NCI-H1092 treated with DMSO at 0.1 percent for 48 hours (cell line): ENCODE results near the gene ACVRL1.

Source experiments
- DNase-seq: peaks from one replicate; lab custom pipeline; 2025; lab: John Stamatoyannopoulos, UW

ACVRL1 gene

DNA sequence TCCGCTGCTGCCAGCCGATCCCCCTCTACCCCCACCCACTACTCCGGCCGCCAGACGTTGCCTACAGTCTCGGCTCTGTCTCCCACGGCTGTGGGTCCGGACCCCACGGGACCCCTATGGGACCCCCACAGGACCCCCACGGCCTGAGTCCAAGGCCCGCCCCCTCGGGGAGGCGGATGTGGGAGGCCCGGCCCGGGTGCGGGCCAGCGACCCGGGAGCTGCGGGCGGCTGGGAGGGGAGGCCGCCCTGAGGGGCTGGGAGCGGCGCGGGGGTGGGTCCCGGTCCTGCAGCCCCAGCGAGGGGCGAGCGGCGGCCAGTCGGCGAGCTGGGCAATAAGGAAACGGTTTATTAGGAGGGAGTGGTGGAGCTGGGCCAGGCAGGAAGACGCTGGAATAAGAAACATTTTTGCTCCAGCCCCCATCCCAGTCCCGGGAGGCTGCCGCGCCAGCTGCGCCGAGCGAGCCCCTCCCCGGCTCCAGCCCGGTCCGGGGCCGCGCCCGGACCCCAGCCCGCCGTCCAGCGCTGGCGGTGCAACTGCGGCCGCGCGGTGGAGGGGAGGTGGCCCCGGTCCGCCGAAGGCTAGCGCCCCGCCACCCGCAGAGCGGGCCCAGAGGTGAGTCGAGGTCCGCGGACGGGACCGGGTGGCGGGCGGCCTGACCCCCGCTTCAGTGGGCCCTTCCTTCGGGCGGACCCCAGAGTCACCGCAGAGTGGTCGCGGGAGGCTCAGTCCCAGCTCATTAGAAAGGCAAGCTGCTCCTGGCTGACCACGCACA, at the start of gene ACVRL1:
Gene ACVRL1, plus strand, starts transcription at position 422 of the 773 bp plus-strand sequence. CDS start 4,971 bp downstream, outside the sequence.
- no peak for DNase-seq

DNA sequence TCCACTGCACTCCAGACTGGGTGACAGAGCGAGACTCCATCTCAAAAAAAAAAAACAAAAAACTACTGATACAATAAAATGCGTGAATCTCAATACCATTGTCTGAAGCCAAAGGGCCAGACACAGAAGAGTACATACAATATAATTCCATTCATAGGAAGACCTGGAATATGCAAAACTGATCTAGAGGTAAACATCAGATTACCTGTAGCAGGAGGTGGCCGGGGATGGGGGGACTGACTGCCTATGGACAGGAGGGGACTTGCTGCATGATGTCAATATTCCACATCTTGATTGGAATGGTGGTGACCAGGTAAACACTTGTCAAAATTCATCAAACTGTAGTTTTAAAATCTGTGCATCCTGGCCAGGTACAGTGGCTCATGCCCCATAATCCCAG, 46.3 kb upstream of the ACVRL1 start:
- DNase-seq = no peak

DNA sequence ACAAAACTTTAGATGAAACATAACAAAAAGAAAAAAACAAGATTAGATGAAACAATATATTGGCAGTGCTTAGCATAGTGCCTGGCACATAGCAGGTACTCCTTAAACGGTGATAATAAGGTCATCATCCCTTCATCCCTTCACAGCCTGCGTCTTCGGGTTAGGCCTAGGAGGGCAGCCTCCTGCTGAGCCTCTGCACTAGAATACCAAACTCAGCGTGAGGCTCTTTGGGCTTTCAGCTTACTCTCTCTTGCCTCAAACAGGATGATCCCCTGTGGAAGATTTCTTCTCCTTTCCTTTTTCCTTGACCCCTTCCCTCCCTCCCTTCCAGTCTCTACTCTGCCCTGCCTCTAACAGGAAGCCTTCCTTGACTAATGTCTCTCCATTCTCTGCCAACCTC, 44.4 kb upstream of the ACVRL1 start:
- DNase-seq = no peak

DNA sequence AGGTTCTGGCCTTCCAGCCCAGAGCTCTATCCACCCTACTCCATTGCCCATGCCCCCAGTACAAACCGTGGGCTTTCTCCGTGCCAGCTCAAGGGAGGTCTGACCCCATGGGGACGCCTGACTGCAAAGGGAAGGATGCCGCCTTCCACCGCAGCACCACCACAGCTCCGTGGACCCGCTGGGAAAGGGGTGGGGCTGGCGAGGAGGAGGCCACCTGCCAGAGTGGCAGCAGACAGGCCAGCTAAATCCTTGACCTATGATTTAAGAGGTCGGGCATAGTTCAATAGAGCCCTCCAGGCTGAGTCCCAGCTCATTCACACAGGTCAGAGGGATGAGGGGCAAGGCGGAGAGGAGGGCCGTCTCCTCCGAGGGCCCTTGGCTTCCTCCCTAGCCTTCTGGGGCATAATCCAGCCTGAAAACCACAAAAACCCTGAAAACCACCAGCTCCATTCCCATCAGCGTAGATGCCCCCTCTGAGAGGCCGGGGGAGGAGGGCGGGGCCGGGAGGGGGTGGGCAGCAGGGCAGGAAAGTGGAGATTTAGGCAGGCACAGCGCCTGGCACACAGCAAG, 43.9 kb upstream of the ACVRL1 start:
- DNase-seq = no peak

DNA sequence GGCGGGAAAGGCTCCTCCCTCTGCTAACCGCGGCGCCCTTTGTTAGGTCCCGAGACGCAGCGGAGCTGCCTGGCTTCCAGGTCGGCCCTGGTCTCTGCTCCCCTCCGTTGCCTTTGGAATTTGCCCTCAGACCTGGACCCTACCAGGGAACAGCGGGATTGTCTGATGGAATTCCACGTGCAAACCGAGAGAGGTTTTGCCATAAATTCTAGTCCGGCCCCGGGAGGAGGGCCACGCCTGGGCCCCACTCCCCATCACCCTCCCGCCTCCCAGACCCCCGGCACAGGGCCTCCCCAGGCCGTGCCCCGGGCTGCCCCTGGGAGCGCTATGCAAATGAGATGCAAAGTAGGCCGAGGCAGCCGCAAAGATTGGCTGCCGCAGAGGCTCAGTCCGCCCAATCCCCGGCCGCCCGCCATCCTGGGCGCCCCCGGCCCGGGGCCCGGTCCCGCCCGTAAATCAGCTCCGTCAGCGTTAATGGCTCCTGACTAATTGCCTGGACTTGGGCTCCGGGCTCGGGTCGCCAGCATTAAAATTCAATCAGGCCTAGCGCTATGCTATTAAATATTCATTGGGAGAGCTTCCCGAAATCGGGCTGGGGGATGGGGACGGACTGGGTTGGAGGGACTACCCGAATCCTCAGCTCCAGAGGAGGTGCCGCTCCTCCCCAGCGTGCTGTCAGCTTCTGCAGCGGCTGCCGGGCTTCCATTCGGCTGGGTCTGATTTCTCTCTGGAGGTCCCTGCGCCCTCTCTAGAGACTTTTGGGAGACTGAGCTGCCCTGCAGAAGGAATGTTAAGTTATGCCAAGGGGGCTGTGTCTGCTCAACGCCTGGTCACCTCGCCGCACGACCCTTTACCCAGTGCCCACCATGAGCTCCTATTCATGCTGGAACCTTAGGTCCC, 43.1 kb upstream of the ACVRL1 start:
- DNase-seq = no peak

DNA sequence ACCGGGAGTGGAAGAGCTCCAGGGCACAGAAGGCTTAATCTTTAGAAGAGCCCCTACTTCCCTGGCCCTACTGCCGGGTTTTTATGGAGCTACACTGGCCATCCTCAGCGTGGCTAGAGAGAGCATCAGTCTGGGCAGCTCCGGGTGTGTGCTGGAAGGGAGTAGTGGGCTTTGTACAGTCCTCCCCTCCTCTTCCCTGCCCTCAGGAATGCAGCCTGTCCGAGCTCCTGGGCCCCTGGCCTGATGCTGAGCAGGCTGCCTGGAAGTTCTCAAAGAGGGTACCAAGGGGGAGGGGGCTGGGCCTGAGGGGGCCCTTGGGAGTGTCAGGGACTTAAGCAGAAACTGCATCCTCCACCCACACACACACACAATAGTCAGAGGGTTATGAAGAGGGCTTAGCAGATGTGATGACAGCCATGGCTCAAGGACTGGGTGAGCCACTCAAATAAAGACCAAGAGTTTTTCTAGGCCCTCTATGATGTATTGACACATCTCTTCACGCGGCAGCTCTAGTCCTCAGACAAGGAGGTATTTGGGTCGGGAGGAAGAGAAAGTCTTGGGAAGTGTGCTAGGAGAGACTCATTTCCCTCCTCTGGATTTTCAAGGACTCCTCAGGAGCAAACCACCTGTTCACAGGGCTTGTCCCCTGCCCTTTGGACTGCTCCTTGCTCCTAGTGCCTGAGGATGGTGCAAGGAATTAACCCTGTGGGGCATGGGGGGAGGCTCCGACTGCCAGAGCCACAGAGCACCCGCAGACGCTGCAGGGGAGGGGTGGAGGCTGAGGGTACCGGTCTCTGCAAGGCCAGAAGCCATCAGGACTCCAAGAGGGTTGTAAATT, 42.3 kb upstream of the ACVRL1 start:
- no peak for DNase-seq

DNA sequence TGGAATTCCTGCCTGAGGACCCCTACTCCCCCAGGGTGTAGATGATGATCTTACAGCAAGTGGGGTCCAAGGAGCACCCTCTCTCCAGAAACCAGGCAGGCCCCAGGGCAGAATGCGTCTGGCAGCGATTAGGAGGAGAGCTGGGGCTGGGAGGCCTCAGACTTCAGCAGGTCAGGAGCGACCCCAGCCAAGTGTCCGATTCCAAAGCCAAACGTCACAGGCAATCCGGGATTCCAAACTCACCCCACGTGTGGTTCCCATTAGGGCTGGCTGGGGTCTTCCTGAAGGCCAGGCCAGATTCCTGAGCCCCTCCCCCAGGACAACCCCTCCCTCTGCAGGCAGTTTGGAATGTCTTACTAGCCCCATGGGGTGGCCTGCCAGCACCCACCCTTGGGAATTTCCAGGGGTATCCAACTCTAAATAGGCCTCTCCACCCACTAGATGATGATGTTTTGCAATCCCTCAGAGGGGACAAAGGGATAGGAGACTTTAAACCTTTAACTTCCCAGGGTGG, 41.5 kb upstream of the ACVRL1 start:
- DNase-seq = no peak

DNA sequence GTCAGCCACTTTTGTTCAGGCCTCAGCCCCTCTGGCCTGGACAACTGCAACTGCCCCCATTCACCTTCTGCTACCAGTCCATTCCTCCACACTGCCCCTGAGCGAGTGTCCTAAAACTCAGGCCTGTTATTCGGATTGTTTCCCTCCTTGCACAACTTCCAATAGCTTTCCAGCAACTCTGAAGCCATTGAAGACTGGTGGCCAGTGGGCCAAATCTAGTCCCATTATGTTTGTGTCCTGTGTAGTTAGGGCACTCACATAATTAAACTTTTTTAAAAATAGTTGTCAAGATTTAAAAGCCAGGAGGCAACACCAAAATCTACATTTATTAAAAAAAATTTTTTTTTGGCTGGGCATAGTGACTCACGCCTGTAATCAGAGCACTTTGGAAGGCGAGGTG, 41.0 kb upstream of the ACVRL1 start:
- DNase-seq = no peak

DNA sequence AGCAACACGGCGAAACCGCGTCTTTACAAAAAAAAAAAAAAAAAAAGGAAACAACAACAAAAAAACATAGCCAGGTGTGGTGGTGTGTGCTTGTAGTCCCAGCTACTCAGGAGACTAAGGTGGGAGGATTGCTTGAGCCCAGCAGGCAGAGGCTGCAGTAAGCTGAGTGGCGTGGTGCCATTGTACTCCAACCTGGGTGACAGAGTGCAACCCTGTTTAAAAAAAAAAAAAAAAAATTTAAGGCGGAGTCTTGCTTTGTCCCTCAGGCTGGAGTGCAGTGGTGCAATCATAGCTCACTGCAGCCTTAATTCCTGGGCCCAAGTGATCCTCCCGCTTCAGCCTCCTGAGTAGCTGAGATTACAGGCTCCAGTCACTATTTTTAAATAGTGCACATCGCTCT, 40.5 kb upstream of the ACVRL1 start:
- DNase-seq = no peak

DNA sequence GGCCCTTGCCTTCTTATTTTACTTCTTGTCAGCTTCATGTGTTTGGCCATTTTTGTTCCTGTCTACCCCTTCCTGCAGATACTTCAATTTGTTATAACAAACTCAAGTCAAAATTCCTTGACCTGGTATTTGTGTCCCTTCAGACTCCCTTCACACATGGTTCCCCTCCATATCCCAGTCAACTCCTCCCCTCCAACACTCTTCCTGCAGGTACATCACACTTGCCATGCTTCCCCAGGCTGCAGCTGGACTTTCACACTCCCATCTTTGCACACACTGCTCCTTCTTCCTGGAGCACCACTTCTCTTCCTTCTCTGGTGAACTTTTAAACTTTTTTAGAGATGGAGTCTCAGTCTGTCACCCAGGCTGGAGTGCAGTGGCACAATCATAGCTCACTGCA, 39.9 kb upstream of the ACVRL1 start:
- DNase-seq = no peak

DNA sequence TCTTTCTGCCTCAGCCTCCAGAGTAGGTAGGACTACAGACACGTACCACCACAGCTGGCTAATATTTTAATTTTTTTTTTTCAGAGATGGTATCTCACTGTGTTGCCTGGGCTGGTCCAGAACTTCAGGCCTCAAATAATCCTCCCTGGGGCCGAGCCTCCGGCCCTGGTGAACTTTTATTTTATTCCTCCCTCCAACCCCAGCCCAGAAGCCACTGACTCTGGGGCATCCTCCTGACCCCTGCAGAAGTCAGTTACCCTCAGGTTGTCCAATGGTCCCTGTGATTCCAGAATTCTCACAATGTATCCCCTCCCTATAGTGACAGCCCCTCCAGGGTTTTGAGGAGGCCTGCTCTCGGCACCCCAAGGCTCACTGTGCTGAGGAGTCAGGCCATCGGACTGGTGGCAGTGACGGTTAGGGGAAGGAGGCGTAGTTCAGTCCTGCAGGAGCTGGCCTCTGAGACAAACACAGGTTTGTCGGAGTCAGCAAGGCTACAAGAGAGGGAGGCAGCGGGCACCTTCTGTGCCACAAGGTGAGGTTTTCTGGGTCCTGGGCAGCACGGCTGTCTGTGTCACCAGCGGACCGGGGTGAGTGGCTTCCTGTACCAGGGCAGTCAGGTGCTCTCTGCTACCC, 39.4 kb upstream of the ACVRL1 start:
- no peak for DNase-seq

DNA sequence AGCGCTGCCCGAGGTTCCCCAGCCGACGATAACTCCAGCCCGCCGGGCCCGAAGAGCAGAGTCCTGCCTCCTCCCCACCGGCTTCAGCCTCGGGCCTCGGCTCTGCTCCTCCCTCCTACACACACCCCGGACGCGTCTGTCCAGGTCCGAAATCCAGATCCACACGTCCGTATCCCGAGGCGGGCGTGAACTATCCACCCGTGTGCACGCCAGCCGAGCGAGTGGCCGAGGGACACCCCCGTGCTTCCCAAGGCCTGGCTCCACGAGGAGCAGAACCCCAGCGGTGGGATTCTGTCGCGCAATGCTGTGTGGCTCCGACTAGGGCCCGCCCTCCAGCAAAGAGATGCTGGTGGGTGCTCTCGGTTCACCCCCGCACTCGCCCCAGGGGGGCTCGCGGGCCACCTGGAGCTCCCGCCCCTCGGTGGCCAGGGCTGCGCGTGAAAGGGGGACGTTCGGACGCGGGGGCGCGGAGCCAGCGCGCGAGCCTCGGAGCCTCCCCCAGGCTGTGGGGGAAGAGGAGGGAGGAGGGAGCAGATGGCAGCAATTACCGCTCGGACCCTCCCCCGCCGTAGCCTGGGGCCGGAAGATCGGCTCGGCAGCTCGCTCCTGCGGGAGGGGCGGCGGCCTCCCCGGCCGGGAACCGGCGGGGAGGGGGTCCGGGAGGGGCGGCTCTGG, 38.3 kb upstream of the ACVRL1 start:
- DNase-seq = peak; percentile 19

DNA sequence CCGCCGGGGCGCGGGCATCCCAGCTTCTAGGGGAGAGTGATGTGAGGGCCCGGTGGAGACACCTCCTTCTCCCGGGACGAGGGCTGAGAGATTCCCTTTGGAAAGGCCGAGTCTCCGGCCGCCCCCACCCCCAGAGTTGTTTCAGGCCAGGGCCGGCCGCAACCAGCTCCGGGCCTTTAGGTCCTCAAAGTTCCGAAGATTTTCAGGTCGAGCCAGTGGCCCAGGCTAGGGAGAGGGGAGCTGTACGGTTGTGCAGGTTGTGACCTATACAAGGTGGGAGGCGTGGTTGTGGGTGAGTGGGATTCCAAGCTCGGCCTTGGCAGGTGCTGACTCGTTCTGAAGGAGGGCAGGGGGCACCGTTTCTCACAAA, 37.8 kb upstream of the ACVRL1 start:
- no peak for DNase-seq

DNA sequence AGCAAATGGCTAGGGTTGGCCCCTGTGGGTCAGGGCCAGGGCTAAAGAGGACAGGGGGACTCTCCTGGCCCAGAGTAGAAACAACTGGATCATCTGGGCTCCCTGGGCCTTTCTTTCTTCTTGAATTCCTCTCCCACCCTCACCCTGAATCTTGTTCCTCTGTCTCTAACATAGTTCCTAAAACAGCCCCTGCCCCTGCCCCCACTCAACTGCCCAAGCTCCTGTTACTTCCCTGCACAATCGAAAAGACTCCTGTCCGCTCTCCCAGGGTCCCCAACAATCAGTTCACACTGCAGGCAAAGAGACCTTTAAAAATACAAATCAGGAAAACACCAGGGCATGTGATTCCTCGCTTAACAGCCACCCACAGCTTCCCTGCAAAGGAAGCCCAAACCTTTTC, 37.4 kb upstream of the ACVRL1 start:
- DNase-seq = no peak

DNA sequence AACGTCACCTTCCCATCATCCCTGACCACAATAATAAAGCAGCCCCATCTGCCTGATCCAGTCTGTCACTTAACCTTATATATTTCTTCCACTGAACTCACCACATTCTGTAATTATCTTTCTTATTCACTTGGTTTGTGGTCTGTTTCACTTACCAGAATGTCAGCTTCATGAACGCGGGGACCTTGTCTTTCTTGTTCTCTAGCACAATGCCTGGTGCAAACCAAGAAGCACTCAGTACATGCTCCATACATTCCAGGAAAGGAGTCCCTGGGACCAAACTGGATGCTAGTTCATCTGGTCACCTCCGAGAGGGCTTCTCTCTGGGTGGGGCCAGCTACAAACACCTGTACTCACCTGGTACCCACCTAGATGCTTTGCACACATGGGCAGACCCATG, 36.8 kb upstream of the ACVRL1 start:
- DNase-seq = no peak

DNA sequence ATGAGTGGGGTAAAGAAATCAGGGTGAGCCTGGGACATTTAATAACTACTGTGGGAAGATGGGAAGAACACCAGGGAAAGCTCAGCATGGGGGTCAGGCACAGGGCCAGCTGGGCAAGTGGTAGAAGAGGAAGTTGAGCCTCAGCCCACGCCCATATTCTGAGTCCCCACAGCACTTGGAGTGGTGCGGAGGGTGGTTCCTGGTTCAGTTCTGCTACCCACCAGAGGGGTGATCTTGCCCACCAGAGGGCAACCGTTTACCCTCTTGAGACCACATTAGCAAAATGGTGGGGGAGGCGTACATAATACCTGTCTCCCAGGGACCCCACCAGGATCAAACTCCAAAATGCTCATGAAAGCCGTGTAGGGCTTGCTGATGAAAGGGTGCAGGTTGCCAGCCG, 36.2 kb upstream of the ACVRL1 start:
- DNase-seq = no peak

DNA sequence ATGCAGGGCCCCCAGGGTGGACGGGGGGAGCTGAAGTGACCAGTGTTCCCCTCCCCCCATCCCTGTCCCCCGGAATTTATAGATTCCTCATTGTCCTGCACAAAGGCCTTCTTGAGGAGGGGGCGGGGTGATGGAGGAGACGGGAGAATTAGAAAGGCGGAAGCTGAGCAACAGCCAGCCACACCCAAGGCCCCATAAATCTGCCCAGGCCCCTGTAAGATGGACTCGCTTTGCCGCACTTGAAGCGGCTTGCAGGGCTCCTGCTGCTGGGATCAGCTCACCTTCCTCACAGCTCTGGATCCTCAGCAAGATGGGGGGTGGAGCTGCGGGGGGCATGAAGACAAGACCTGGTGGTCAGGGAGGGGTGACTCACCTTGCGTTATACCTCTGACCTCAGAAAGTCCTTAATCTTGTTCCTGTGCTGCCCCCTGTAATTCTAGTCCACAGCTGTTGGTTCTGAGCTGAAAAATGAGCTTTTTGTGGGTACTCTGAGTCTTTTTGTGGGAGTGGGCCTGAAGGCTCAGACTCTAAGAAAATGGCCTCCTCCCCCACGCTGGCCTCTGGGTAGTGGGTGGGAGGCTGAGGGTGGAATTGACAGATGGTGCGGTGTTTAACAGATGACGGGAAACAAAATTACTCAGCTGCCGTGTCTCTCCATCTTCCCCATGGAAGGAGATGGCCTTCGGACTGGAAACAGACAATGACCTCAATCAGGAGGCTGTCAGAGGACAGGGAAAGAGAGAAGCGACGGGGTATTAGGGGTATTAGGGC, 35.2 kb upstream of the ACVRL1 start:
- DNase-seq = no peak

DNA sequence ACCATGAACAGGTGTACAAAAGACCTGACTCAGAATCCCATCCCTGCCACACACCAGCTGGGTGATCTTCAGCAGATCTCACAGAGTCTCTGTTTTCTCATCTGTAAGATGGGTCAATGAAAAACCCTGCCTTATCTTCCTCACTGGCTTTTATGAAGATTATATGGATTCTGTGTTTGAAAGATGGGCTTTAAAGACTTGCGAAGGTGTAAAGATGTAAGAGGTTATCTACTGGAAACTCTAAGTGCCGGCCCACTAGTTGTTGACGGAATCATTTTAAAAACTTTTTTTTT, 34.7 kb upstream of the ACVRL1 start:
- no peak for DNase-seq

DNA sequence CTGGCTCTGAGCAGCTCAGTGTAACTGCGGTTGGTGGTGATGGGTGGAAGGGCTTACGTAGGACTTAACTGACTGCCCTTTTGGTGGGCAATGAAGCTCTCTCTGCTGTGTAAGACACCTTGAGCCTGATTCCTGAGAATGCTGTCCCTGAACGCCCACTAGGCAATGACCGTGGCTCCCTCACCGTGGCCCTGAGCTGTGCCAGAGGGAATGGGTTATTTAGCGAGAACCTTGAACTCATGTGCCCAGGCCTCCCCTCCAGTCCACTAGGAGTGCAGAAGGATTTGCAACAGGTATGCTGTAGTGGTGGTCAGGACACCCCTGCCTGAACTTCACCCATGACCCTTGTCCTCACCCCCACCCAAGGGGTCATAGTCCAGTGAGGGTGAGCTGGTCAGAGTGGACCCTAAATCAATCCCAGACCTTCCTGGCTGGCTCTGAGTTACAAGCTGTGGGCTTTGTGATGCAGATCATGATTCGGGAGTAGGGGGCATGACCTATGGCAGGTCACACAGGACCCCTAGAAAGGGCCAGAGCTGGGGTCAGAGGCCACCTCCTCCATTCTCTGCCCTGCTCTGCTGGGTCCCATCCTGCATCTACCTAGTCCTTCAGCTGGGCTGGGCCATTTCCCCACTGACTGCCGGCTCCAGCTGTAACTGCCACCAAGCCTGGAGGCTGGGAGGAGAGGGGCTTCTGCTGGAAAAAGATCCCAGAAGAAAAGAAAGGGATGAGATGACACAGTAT, 33.9 kb upstream of the ACVRL1 start:
- no peak for DNase-seq

DNA sequence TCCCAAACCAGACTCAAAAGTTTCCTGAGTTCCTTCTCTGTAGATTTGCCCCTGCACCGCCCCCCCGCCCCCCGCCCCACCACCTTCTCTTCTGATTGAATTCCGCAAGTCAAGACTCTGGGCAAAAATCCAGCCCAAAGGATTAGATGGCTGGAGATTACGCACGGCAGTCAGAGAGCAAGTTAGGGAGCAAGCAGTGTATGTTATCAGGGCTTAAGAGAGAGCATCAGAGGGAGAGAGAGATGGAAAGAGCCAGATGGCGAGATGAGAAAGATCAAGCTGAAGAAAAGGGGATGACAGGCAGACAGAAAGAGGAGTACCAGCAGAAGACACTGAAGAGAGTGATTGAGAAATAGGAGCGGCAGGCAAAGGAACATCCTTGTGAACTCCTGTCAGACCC, 33.3 kb upstream of the ACVRL1 start:
- DNase-seq = no peak
